H1 (cell line): ENCODE data around the gene ST8SIA2. TPM values are rescaled to one million over a fixed set of nuclear protein-coding genes. Genes with fewer than 3 reads are reported as not detected.

Experiments used
- CTCF ChIA-PET: fragments of 300-600 bp; sonication (Branson Sonifier 250); formaldehyde crosslinking; loops from one replicate; lab custom pipeline; 2021; ENCODE audit not compliant: partially characterized antibody; lab: Charles Lee
- POLR2A ChIA-PET: fragments of 300-600 bp; sonication (Branson Sonifier 250); formaldehyde crosslinking; loops from one replicate; lab custom pipeline; 2021; ENCODE audit warnings: inconsistent platforms; ENCODE audit not compliant: partially characterized antibody; lab: Charles Lee
- DNase-seq, 2 experiments: peaks; one replicate each; pipeline versions ENCODE4 v3.0.0 to v3.0.0-alpha.2; 2010 to 2022; ENCODE audit warnings: low spot score in 2 of 2, low read depth in 1 of 2, mixed read lengths in 1 of 2
- FAIRE-seq: peaks from 2 replicates; lab custom pipeline; 2011; peaks lifted over from hg19 to GRCh38; lab: Jason Lieb, UNC
- H2AFZ ChIP-seq: 2 replicates; pipeline ENCODE4 v1.8.1; 2012; ENCODE audit warnings: low read length, inconsistent platforms
- H2AK5ac ChIP-seq: 2 replicates; pipeline ENCODE4 v1.6.1; 2013; ENCODE audit warnings: low read depth, low read length
- H2BK120ac ChIP-seq: replicated peaks from 2 replicates; pipeline ENCODE3; 2013; ENCODE audit warnings: low read depth, low read length, inconsistent platforms
- H2BK12ac ChIP-seq: 2 replicates; pipeline ENCODE4 v1.6.1; 2013; ENCODE audit warnings: low read depth, low read length
- H2BK15ac ChIP-seq: 2 replicates; pipeline ENCODE4 v1.6.1; 2013; ENCODE audit warnings: low read length
- H2BK20ac ChIP-seq: 2 replicates; pipeline ENCODE4 v1.6.1; 2013; ENCODE audit warnings: low read length
- H2BK5ac ChIP-seq: 2 replicates; pipeline ENCODE4 v1.6.1; 2013; ENCODE audit warnings: low read depth, low read length
- H3K14ac ChIP-seq: 2 replicates; pipeline ENCODE4 v1.6.1; 2013; ENCODE audit warnings: inconsistent platforms; ENCODE audit not compliant: insufficient read length
- H3K18ac ChIP-seq: 2 replicates; pipeline ENCODE4 v1.6.1; 2013; ENCODE audit warnings: low read length; ENCODE audit errors: extremely low read depth
- H3K23ac ChIP-seq: 2 replicates; pipeline ENCODE4 v1.6.1; 2013; ENCODE audit warnings: inconsistent platforms; ENCODE audit not compliant: insufficient read length
- H3K23me2 ChIP-seq: 2 replicates; pipeline ENCODE4 v1.6.1; 2013; ENCODE audit warnings: low read depth, low read length
- H3K27ac ChIP-seq: 2 replicates; pipeline ENCODE4 v1.6.1; 2011; ENCODE audit warnings: low read depth, low read length, inconsistent platforms
- H3K27me3 ChIP-seq, 4 experiments: replicated peaks in 1 of 4; 1 replicate in 1 of 4; 2 replicates in 3 of 4; pipeline versions ENCODE4 v1.6.1 to v1.8.1; 2011 to 2013; ENCODE audit warnings: low read length in 3 of 4, mild to moderate bottlenecking in 3 of 4, inconsistent platforms in 2 of 4, mixed read lengths in 2 of 4, moderate library complexity in 1 of 4; ENCODE audit not compliant: control insufficient read depth in 3 of 4, insufficient read depth in 3 of 4; ENCODE audit errors: extremely low read depth in 1 of 4
- H3K36me3 ChIP-seq, 4 experiments: 2 replicates each; pipeline versions ENCODE4 v1.6.1 to v1.8.1; 2011 to 2013; ENCODE audit warnings: mild to moderate bottlenecking in 4 of 4, low read length in 3 of 4, moderate library complexity in 2 of 4, control low read depth in 1 of 4, inconsistent platforms in 1 of 4; ENCODE audit not compliant: insufficient read depth in 4 of 4, control insufficient read depth in 2 of 4
- H3K4ac ChIP-seq: replicated peaks from 2 replicates; pipeline ENCODE3; 2013; ENCODE audit warnings: low read length, low read depth, mixed read lengths, inconsistent platforms; ENCODE audit not compliant: insufficient read length
- H3K4me1 ChIP-seq, 4 experiments: replicated peaks in 1 of 4; 1 replicate in 1 of 4; 2 replicates in 3 of 4; pipeline versions ENCODE4 v1.6.1 to v1.8.1; 2011 to 2013; ENCODE audit warnings: low read length in 3 of 4, inconsistent platforms in 2 of 4, mixed read lengths in 1 of 4; ENCODE audit not compliant: insufficient read depth in 4 of 4, control insufficient read depth in 3 of 4
- H3K4me2 ChIP-seq, 2 experiments: 2 replicates each; pipeline versions ENCODE4 v1.6.1 to v1.8.1; 2011 to 2013; ENCODE audit warnings: low read depth in 2 of 2, low read length in 2 of 2, control low read depth in 1 of 2, inconsistent platforms in 1 of 2, mild to moderate bottlenecking in 1 of 2; ENCODE audit not compliant: insufficient read depth in 1 of 2
- H3K4me3 ChIP-seq, 4 experiments: fragments of 200-600, 300-600 bp in 1 of 4; sonication (generic), shearing (Covaris generic), sonication (Bioruptor Twin) in 1 of 4; 2 replicates each; pipeline versions ENCODE4 v1.5.1 to v1.8.1; 2011 to 2016; ENCODE audit warnings: low read length in 4 of 4, low read depth in 3 of 4, control low read depth in 2 of 4, inconsistent platforms in 2 of 4, mild to moderate bottlenecking in 2 of 4, mixed read lengths in 1 of 4, moderate library complexity in 1 of 4; ENCODE audit not compliant: insufficient read depth in 2 of 4; ENCODE audit errors: extremely low read depth in 1 of 4
- H3K56ac ChIP-seq: replicated peaks from 2 replicates; pipeline ENCODE3; 2013; ENCODE audit warnings: low read depth, mild to moderate bottlenecking, mixed read lengths, low read length, inconsistent platforms; ENCODE audit not compliant: insufficient read length
- H3K79me1 ChIP-seq: 2 replicates; pipeline ENCODE4 v1.6.1; 2013; ENCODE audit warnings: low read depth, low read length, control low read depth
- H3K79me2 ChIP-seq, 2 experiments: 2 replicates each; pipeline versions ENCODE4 v1.6.1 to v1.8.1; 2012 to 2013; ENCODE audit warnings: low read length in 2 of 2, mild to moderate bottlenecking in 2 of 2, inconsistent platforms in 1 of 2; ENCODE audit not compliant: insufficient read depth in 2 of 2, control insufficient read depth in 1 of 2
- H3K9ac ChIP-seq, 4 experiments: replicated peaks in 1 of 4; 1 replicate in 1 of 4; 2 replicates in 3 of 4; pipeline versions ENCODE4 v1.6.1 to v1.8.1; 2011 to 2013; ENCODE audit warnings: low read depth in 3 of 4, low read length in 3 of 4, control low read depth in 2 of 4, mild to moderate bottlenecking in 2 of 4, moderate library complexity in 2 of 4, inconsistent platforms in 1 of 4; ENCODE audit errors: extremely low read depth in 1 of 4
- H3K9me3 ChIP-seq, 2 experiments: 2 replicates each; pipeline versions ENCODE4 v1.6.1 to v1.8.1; 2012 to 2013; ENCODE audit warnings: mild to moderate bottlenecking in 2 of 2, moderate library complexity in 2 of 2, control low read depth in 1 of 2, inconsistent platforms in 1 of 2, low read depth in 1 of 2, low read length in 1 of 2, mixed read lengths in 1 of 2; ENCODE audit not compliant: insufficient read depth in 2 of 2
- H4K20me1 ChIP-seq, 2 experiments: replicated peaks in 1 of 2; 2 replicates each; pipeline versions ENCODE3 to v1.8.1; 2011 to 2013; ENCODE audit warnings: inconsistent platforms in 2 of 2, low read length in 2 of 2, mild to moderate bottlenecking in 1 of 2; ENCODE audit not compliant: insufficient read depth in 2 of 2, control insufficient read depth in 1 of 2
- H4K5ac ChIP-seq: 2 replicates; pipeline ENCODE4 v1.6.1; 2013; ENCODE audit warnings: low read length, low read depth, mixed read lengths, inconsistent platforms; ENCODE audit not compliant: insufficient read length
- H4K8ac ChIP-seq: 2 replicates; pipeline ENCODE4 v1.8.0; 2013; ENCODE audit warnings: mild to moderate bottlenecking, moderate library complexity, low read length, inconsistent platforms; ENCODE audit not compliant: insufficient read depth; ENCODE audit errors: extremely low read depth
- H4K91ac ChIP-seq: replicated peaks from 2 replicates; pipeline ENCODE3; 2013; ENCODE audit warnings: low read length, mixed read lengths, inconsistent platforms; ENCODE audit not compliant: insufficient read length
- CEBPB ChIP-seq: IDR thresholded peaks from 2 replicates; pipeline ENCODE4 v1.6.1; 2012; ENCODE audit warnings: low read depth, low read length
- EZH2 ChIP-seq: fragments of 200-600 bp; sonication (generic); IDR thresholded peaks from 2 replicates; pipeline ENCODE4 v1.7.1; 2012; ENCODE audit warnings: low read depth, mild to moderate bottlenecking, moderate library complexity, low read length, inconsistent platforms; ENCODE audit not compliant: severe bottlenecking
- FOSL1 ChIP-seq: IDR thresholded peaks from 2 replicates; pipeline ENCODE4 v1.6.1; 2011; ENCODE audit warnings: mild to moderate bottlenecking, low read depth, low read length, moderate library complexity; ENCODE audit not compliant: insufficient read depth
- GTF2F1 ChIP-seq: IDR thresholded peaks from 2 replicates; pipeline ENCODE4 v1.6.1; 2012; ENCODE audit warnings: low read depth, low read length, improper control_type of control experiment, borderline replicate concordance
- HDAC6 ChIP-seq: IDR thresholded peaks from one replicate; pipeline ENCODE4 v1.7.1; 2012; ENCODE audit warnings: low read depth, mild to moderate bottlenecking, inconsistent platforms, low read length, moderate library complexity
- JUN ChIP-seq: IDR thresholded peaks from 2 replicates; pipeline ENCODE4 v1.6.1; 2011; ENCODE audit warnings: low read depth, mild to moderate bottlenecking, improper control_type of control experiment, low read length
- KDM4A ChIP-seq: IDR thresholded peaks from one replicate; pipeline ENCODE4 v1.7.1; 2012; ENCODE audit warnings: low read depth, mild to moderate bottlenecking, moderate library complexity, low read length, inconsistent platforms; ENCODE audit not compliant: severe bottlenecking
- SAP30 ChIP-seq: fragments of 300-600 bp; sonication (generic); IDR thresholded peaks from 2 replicates; pipeline ENCODE4 v1.7.1; 2012; ENCODE audit warnings: low read length, moderate library complexity, mild to moderate bottlenecking, inconsistent platforms; ENCODE audit not compliant: insufficient read depth, insufficient replicate concordance
- SIX5 ChIP-seq: IDR thresholded peaks from 2 replicates; pipeline ENCODE4 v1.6.1; 2011; ENCODE audit warnings: mild to moderate bottlenecking, low read depth, low read length
- SP1 ChIP-seq: IDR thresholded peaks from 2 replicates; pipeline ENCODE4 v1.6.1; 2011; ENCODE audit warnings: low read depth, low read length
- SP4 ChIP-seq: IDR thresholded peaks from 2 replicates; pipeline ENCODE4 v1.6.1; 2012; ENCODE audit warnings: low read length, inconsistent platforms
- SRF ChIP-seq: IDR thresholded peaks from 2 replicates; pipeline ENCODE4 v1.6.1; 2011; ENCODE audit warnings: mild to moderate bottlenecking, low read depth, low read length, moderate library complexity
- SUZ12 ChIP-seq: fragments of 200-600 bp; sonication (generic); IDR thresholded peaks from 2 replicates; pipeline ENCODE4 v1.6.1; 2012; ENCODE audit warnings: mild to moderate bottlenecking, inconsistent platforms, low read length, moderate library complexity, mixed read lengths
- USF2 ChIP-seq: IDR thresholded peaks from 2 replicates; pipeline ENCODE4 v1.6.1; 2011; ENCODE audit warnings: low read length, improper control_type of control experiment
- WGBS, 2 experiments: shearing (Covaris generic) in 1 of 2; methylation state at CpG; one replicate each; pipeline versions ENCODE4 v1.1.6 to v1.1.7; 2013 to 2015; ENCODE audit warnings: low lambda C conversion rate in 2 of 2, mixed read lengths in 2 of 2, inconsistent platforms in 1 of 2, low coverage in 1 of 2, missing lambda C conversion rate in 1 of 2; ENCODE audit not compliant: insufficient replicate concordance in 2 of 2, insufficient coverage in 1 of 2, insufficient read length in 1 of 2; ENCODE audit errors: extremely low coverage in 1 of 2, missing lambda C conversion rate in 1 of 2; 5-methylcytosine and 5-hydroxymethylcytosine counted together
- polyA plus RNA-seq, 7 experiments: library from polyadenylated mRNA; depleted of rRNA in 3 of 7; stranded (reverse) in 5 of 7; unstranded in 2 of 7; fragments of >200 nt in 5 of 7; fragments of 200-250 nt in 2 of 7; gene quantifications; 1 replicate in 5 of 7; 2 replicates in 1 of 7; 4 replicates in 1 of 7; pipeline versions ENCODE4 v1.2.1 to v1.2.3, GENCODE V29; 2011 to 2013; ENCODE audit warnings: missing spikeins in 2 of 7, mixed read lengths in 2 of 7
- total RNA-seq: library from RNA; stranded (reverse); fragmentation: NEBNext Ultra II Directional; extraction: Animal tissue kit (Norgen Biotek cat#: 25700); gene quantifications from 2 replicates; pipeline ENCODE4 v1.2.1, GENCODE V29; 2021

ST8SIA2 gene
- total and polyA plus RNA-seq, 2 of the 8 experiments (the other 6 are each of a cell fraction or from before 2014, with no cell fraction given), result 3.0 to 4.5 TPM

GRCh38 chr15:92365084-92365483 lies 28.6 kb upstream of the ST8SIA2 start:
- Histone ChIP-seq H3K4me3 (no peak overlapping the region), H3K23ac (no peak overlapping the region), H3K79me2 (no peaks in the 10 kb centered on the region), H3K9ac (no peak overlapping the region), H4K91ac (no peak overlapping the region), H4K5ac (no peak overlapping the region), H3K56ac (no peak overlapping the region), H3K27me3 (no peaks in the 10 kb centered on the region), H4K8ac (no peak overlapping the region), H2BK15ac (no peak overlapping the region), H3K79me1 (no peaks in the 10 kb centered on the region), H2BK120ac (no peak overlapping the region), H3K14ac (no peak overlapping the region), H2BK20ac (no peak overlapping the region), H3K23me2 (no peaks in the 10 kb centered on the region), H3K18ac (no peak overlapping the region), H3K4me2 (no peak overlapping the region; a peak in 1 of 4 replicates), H3K36me3 (no peaks in the 10 kb centered on the region), H4K20me1 (no peaks in the 10 kb centered on the region), H3K9me3 (peaks cover 0 to 2% of the 10 kb centered on the region in 2 experiments; a peak in 1 of 4 replicates), H2BK12ac (no peak overlapping the region), H2AK5ac (no peak overlapping the region), H3K4me1 (no peaks in the 10 kb centered on the region), H2BK5ac (no peak overlapping the region), H3K27ac (no peak overlapping the region), H2AFZ (no peak overlapping the region), H3K4ac (no peak overlapping the region)
- FAIRE-seq, result no peak
- POLR2A ChIA-PET, result interaction anchor here (0.9 kb wide), 2 partner anchors 9 to 28 kb away, joined by 3 read pairs; no protein-coding TSS in a partner anchor
- CTCF ChIA-PET, result interaction anchor here (0.9 to 1.8 kb wide), 9 partner anchors 14 to 390 kb away, joined by 3 to 8 read pairs (median 3); no protein-coding TSS in a partner anchor
- TF ChIP-seq SAP30, result no peak
- no peak for TF ChIP-seq GTF2F1
- TF ChIP-seq SUZ12, result no peak
- no peak for TF ChIP-seq SIX5
- no peak for TF ChIP-seq SRF
- TF ChIP-seq EZH2, result no peak
- no peak for TF ChIP-seq SP4
- no peak for TF ChIP-seq JUN
- TF ChIP-seq USF2, result no peak
- TF ChIP-seq HDAC6, result no peak
- TF ChIP-seq CEBPB, result no peak
- TF ChIP-seq SP1, result no peak
- TF ChIP-seq FOSL1, result no peak
- no peak for TF ChIP-seq KDM4A
- DNase-seq, result no peak
- 85% methylated on average over 6 of the region's 6 CpGs; no CpG with 5 or more reads in 1 of the 2 experiments for WGBS, 2 experiments
